ENCODE measurements around the gene KIF1B. TPM values are rescaled to one million over a fixed set of nuclear protein-coding genes. Genes with fewer than 3 reads are reported as not detected.

The KIF1B gene
- total and polyA plus RNA-seq, 9 of the 15 experiments (the other 6 are each of a cell fraction or from before 2014, with no cell fraction given) = 2.8 to 19.8 (median 11.9) TPM

GRCh38 chr1:10398734-10399443 is 188.5 kb downstream of the KIF1B start, which contains the start of gene PGD (continued):
- TF ChIP-seq ARID4B (CRISPR knock-in tag; IDR thresholded peaks at IDR 0.05) = peak; percentile 97
- peak; percentile 72; the same call in 1 of the 2 replicates for TF ChIP-seq LEF1 (IDR thresholded peaks at IDR 0.05)
- TF ChIP-seq CREM (IDR thresholded peaks at IDR 0.05; ENCODE audit: low read depth) = peak; percentile 89
- TF ChIP-seq ZEB2 (IDR thresholded peaks at IDR 0.05) = peak; percentile 40

GRCh38 chr1:10399444-10399941 is 189.1 kb downstream of the KIF1B start:
- no peak for FAIRE-seq
- Histone ChIP-seq H3K4me1 (replicated peaks in 1 of 2; ENCODE audit: control insufficient read depth in 2 of 2, insufficient read depth in 2 of 2, low read length in 2 of 2) (peaks cover 21 to 23% of the 10 kb centered on the region in 2 experiments), H3K36me3 (ENCODE audit: control insufficient read depth, insufficient read depth, low read length) (peaks cover 44% of the 10 kb centered on the region), H3K27me3 (ENCODE audit: control insufficient read depth in 2 of 2, insufficient read depth in 2 of 2, low read length in 2 of 2) (no peaks in the 10 kb centered on the region), H3K9me1 (ENCODE audit: control insufficient read depth, insufficient read depth, low read length) (no peaks in the 10 kb centered on the region), H4K20me1 (replicated peaks; ENCODE audit: control insufficient read depth, insufficient read depth, low read length) (peaks cover 8% of the 10 kb centered on the region; the same call in 1 of the 2 replicates), H3K4me2 (ENCODE audit: insufficient read depth, low read length) (peak overlapping the region; percentile 84), H3K9me3 (replicated peaks; ENCODE audit: control insufficient read depth, insufficient read depth, low read depth, low read length) (no peaks in the 10 kb centered on the region), H3K27ac (ENCODE audit: extremely low read depth, low read depth, low read length) (peak overlapping the region; percentile 92), H3K9ac (ENCODE audit: insufficient read depth in 1 of 2, low read depth in 2 of 2, low read length in 2 of 2) (peak overlapping the region; percentile 86 to 95), H3K79me2 (ENCODE audit: control insufficient read depth, insufficient read depth, low read length) (peaks cover 42% of the 10 kb centered on the region), H3K4me3 (peak overlapping the region; percentile 66), H2AFZ (ENCODE audit: low read depth, low read length) (peak overlapping the region; percentile 94)
- CTCF ChIA-PET (ENCODE audit: low intra/inter-chr PET ratio) = no interaction called here
- no peak; the same call in 2 of the 3 replicates for ATAC-seq
- BruUV-seq (replicated peaks) = TSS peak; percentile 68
- under 1% methylated on average over 40 of the region's 42 CpGs for WGBS (ENCODE audit: insufficient coverage, low coverage, missing lambda C conversion rate)
- DNase-seq (ENCODE audit: extremely low read depth in 1 of 4, low spot score in 3 of 4) = peak in 1 of 4 experiments; percentile 25
- in situ Hi-C loops (cut with MboI) = no loop called here
- POLR2A ChIA-PET = interaction anchor here (0.6 to 2.7 kb wide), 12 partner anchors 9 to 379 kb away, joined by 3 to 29 read pairs (median 6); partner anchors contain the start of gene CENPS
- intact Hi-C loops (cut with micrococcal nuclease) = loop anchor here (2.0 kb wide), 1 partner anchor 15 kb away; no protein-coding TSS in a partner anchor
- TF ChIP-seq ZBTB40 (IDR thresholded peaks at IDR 0.05) (peak; percentile 40; the same call in 1 of the 2 replicates), ZBTB40 (CRISPR knock-in tag; IDR thresholded peaks at IDR 0.05) (no peak)
